ENCODE measurements around the gene TAMALIN. TPM values are rescaled to one million over a fixed set of nuclear protein-coding genes. Genes with fewer than 3 reads are reported as not detected.

The TAMALIN gene
- total and polyA plus RNA-seq, 10 donors: 25.5 to 141 (median 45.2) TPM

DNA sequence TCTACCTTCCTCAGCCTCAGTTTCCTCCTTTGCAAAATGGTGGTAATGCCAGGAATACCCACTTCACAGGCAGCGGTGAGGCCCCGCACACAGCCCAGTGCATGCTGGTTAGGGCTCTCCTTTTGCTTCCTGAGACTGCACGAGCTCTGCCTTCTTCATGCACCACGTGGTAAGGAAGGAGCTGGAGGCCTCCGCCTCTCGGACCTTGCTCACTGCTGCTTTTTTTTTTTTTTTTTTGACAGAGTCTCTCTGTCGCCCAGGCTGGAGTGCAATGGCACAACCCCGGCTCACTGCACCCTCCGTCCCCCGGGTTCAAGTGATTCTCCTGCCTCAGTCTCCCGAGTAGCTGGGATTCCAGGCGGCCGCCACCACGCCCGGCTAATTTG lies 18.1 kb downstream of the TAMALIN start:
- 38 to 57% (median 45%) methylated on average over 15 of the region's 15 CpGs for WGBS, 5 donors
- intact Hi-C loops (cut with DNase I; ENCODE audit: low total_unique reads): no loop called here
- Histone ChIP-seq H3K4me3 (peak overlapping the region in 6 of 8 donors; percentile 15 to 83 (median 26)), H3K4me1 (peaks cover 29 to 76% (median 59%) of the 10 kb centered on the region in 6 donors), H3K27me3 (replicated peaks in 1 of 7) (peaks cover 0 to 8% (median 0%) of the 10 kb centered on the region in 7 donors), H3K27ac (peak overlapping the region; percentile 78 to 90 (median 81)), H3K36me3 (no peaks in the 10 kb centered on the region), H3K9me3 (no peaks in the 10 kb centered on the region)
- TF ChIP-seq POLR2AphosphoS5 (IDR thresholded peaks at IDR 0.05): no peak
- TF ChIP-seq, protein P1, sequence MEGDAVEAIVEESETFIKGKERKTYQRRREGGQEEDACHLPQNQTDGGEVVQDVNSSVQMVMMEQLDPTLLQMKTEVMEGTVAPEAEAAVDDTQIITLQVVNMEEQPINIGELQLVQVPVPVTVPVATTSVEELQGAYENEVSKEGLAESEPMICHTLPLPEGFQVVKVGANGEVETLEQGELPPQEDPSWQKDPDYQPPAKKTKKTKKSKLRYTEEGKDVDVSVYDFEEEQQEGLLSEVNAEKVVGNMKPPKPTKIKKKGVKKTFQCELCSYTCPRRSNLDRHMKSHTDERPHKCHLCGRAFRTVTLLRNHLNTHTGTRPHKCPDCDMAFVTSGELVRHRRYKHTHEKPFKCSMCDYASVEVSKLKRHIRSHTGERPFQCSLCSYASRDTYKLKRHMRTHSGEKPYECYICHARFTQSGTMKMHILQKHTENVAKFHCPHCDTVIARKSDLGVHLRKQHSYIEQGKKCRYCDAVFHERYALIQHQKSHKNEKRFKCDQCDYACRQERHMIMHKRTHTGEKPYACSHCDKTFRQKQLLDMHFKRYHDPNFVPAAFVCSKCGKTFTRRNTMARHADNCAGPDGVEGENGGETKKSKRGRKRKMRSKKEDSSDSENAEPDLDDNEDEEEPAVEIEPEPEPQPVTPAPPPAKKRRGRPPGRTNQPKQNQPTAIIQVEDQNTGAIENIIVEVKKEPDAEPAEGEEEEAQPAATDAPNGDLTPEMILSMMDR (IDR thresholded peaks at IDR 0.05 in 8 of 11, conservative IDR thresholded peaks at IDR 0.05 in 3 of 11): no peak
- no peak for TF ChIP-seq POLR2A (IDR thresholded peaks at IDR 0.05)
- DNase-seq: no peak

DNA sequence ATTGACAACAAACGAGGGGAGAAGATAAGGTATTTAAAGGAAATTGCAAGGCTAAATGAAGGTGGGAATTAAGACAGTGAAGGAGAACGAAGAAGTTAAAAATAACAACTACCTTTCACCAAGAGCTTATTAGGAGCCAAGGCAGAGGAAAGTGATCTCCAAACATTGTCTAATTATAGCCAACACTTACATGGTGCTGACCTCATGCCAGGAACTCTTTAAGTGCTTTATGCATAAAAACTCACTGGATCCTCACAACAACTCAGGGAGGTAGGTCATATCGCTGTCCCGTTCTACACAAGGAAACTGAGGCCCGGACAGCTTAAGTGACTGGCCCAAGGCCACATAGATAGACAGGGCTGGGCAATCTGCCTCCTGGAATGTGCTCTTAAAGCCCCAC lies 19.5 kb downstream of the TAMALIN start:
- 41 to 71% (median 64%) methylated on average over 5 of the region's 5 CpGs for WGBS, 5 donors
- intact Hi-C loops (cut with DNase I; ENCODE audit: low total_unique reads): loop anchor here (2.0 kb wide), 1 partner anchor 57 kb away; no protein-coding TSS in a partner anchor
- TF ChIP-seq, protein P1 (IDR thresholded peaks at IDR 0.05 in 8 of 11, conservative IDR thresholded peaks at IDR 0.05 in 3 of 11): no peak
- TF ChIP-seq POLR2A (IDR thresholded peaks at IDR 0.05): no peak
- TF ChIP-seq POLR2AphosphoS5 (IDR thresholded peaks at IDR 0.05): no peak
- DNase-seq: no peak
- peaks cover 0 to 8% (median 0%) of the 10 kb centered on the region in 7 donors for H3K27me3 ChIP-seq (replicated peaks in 1 of 7)
- no peak overlapping the region for H3K4me3 ChIP-seq
- no peaks in the 10 kb centered on the region for H3K36me3 ChIP-seq
- H3K9me3 ChIP-seq: no peaks in the 10 kb centered on the region
- peak overlapping the region in 7 of 8 donors; percentile 78 to 90 (median 81) for H3K27ac ChIP-seq
- peaks cover 23 to 61% (median 47%) of the 10 kb centered on the region in 6 donors for H3K4me1 ChIP-seq

DNA sequence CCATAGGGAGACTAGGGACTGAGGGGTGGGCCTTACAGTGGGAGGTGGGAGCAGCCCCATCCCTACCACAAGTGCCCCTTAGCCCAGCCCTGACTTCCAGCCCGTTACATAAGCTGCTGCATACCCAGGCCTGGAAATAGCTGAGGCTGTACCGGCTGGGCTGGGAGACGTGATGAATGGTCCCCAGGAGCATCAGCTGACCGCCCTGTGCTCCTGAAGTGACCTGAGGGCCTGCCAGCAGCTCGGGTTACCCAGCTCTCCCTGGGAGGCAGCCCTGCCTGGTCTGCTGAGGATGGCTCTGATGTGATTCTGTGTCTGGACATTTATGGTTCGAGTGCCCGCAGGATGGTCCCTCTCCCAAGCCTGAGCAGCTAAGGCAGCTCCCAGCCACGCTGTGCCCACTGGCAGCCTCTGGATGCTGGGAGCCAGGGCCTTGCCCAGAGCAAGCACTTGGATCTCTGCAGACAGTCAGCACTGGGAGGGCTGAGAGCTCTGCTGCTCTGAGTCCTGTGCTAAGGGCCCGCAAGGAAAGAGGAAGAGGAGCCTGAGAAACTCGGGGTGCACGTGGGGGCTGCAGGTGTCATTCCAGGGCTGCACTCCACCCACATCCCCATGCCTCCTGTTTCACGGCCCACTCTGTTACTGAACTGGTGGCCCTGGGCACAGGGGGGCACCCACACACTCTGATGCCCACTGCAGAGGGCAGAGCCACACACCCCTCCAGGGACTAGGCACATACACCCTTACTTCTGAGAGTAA lies 20.5 kb downstream of the TAMALIN start:
- no peak overlapping the region for H3K4me3 ChIP-seq
- peaks cover 0 to 8% (median 0%) of the 10 kb centered on the region in 7 donors for H3K27me3 ChIP-seq (replicated peaks in 1 of 7)
- H3K36me3 ChIP-seq: no peaks in the 10 kb centered on the region
- WGBS, 5 donors: 57 to 84% (median 77%) methylated on average over 5 to 12 of the region's 12 CpGs
- TF ChIP-seq POLR2AphosphoS5 (IDR thresholded peaks at IDR 0.05): no peak
- no peak for TF ChIP-seq POLR2A (IDR thresholded peaks at IDR 0.05)
- TF ChIP-seq, protein P1 (IDR thresholded peaks at IDR 0.05 in 8 of 11, conservative IDR thresholded peaks at IDR 0.05 in 3 of 11): no peak
- DNase-seq: no peak
- H3K27ac ChIP-seq: peak overlapping the region in 1 of 8 donors; percentile 90
- intact Hi-C loops (cut with DNase I; ENCODE audit: low total_unique reads): loop anchor here (2.0 kb wide), 1 partner anchor 56 kb away; no protein-coding TSS in a partner anchor
- no peaks in the 10 kb centered on the region for H3K9me3 ChIP-seq
- H3K4me1 ChIP-seq: peaks cover 23 to 58% (median 50%) of the 10 kb centered on the region in 6 donors

DNA sequence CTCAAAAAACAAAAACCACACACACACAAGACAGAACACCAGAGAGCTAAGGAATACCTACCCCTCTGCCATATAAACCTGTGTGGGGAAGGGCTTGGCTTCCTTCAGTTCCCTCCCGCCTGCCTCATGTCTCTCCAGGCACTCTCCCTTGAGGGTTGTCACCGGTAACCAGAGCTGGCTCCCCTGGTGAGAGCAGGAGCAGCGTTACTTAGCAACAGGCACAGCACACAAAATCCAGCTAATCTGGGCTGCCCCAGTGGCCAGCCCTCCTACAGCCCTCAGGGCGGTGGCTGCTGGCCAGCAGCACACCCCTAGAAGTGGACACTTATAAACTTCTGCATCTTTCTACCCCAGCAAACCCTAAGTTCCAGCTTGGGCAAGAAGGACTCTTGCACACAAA lies 22.9 kb downstream of the TAMALIN start:
- no peaks in the 10 kb centered on the region for H3K9me3 ChIP-seq
- no peak overlapping the region for H3K4me3 ChIP-seq
- peaks cover 15 to 58% (median 48%) of the 10 kb centered on the region in 6 donors for H3K4me1 ChIP-seq
- no peak overlapping the region for H3K27ac ChIP-seq
- DNase-seq: no peak
- TF ChIP-seq POLR2A (IDR thresholded peaks at IDR 0.05) (no peak), POLR2AphosphoS5 (IDR thresholded peaks at IDR 0.05) (no peak)
- TF ChIP-seq, protein P1 (IDR thresholded peaks at IDR 0.05 in 8 of 11, conservative IDR thresholded peaks at IDR 0.05 in 3 of 11): no peak
- H3K27me3 ChIP-seq (replicated peaks in 1 of 7): no peaks in the 10 kb centered on the region
- 52 to 70% (median 66%) methylated on average over 4 of the region's 4 CpGs for WGBS, 5 donors
- intact Hi-C loops (cut with DNase I; ENCODE audit: low total_unique reads): no loop called here
- no peaks in the 10 kb centered on the region for H3K36me3 ChIP-seq

Data from spleen (tissue), 11 donors.